Hematopoietic multipotent progenitor cell (in vitro differentiated cells): ENCODE results near the gene CASS4. TPM values are rescaled to one million over a fixed set of nuclear protein-coding genes. Genes with fewer than 3 reads are reported as not detected.
"Not testable (repeated sequence)": the region's sequence is repeated elsewhere in the genome, so short reads cannot be mapped to it uniquely, and the experiment has no call there.

Experiments
- DNase-seq, 3 donors: peaks; one replicate each; pipeline ENCODE4 v3.0.0-alpha.2; 2011 to 2015; ENCODE audit warnings: low read depth in 2 of 3, low spot score in 2 of 3
- total RNA-seq: library from RNA; depleted of rRNA; stranded (reverse); fragments of >200 nt; gene quantifications from one replicate; pipeline ENCODE4 v1.2.3, GENCODE V29; 2012

The CASS4 gene
- total RNA-seq = 4.0 TPM

GRCh38 chr20:56411759-56412472 lies at the start of gene CASS4:
Gene CASS4 (plus strand): TSS chr20:56412260. CDS start chr20:56412459, 199 bp downstream.
- peak in 2 of 3 donors; percentile 60 to 86 for DNase-seq

- peak in 2 of 3 donors; percentile 70 to 87 for DNase-seq
Measured at GRCh38 chr20:56362833-56363413, 49.1 kb upstream of the CASS4 start.

GRCh38 chr20:56363491-56363890 lies 48.6 kb upstream of the CASS4 start:
- DNase-seq = no peak

- DNase-seq = no peak
Measured at GRCh38 chr20:56368351-56369134, 43.5 kb upstream of the CASS4 start.

GRCh38 chr20:56369179-56369578 lies 42.9 kb upstream of the CASS4 start:
- DNase-seq = no peak

GRCh38 chr20:56371977-56372376 lies 40.1 kb upstream of the CASS4 start:
- DNase-seq = no peak

GRCh38 chr20:56372850-56373249 lies 39.2 kb upstream of the CASS4 start:
- no peak for DNase-seq

- DNase-seq = peak in 2 of 3 donors; percentile 66 to 90
Measured at GRCh38 chr20:56373942-56374341, 38.1 kb upstream of the CASS4 start.

GRCh38 chr20:56376331-56376730 lies 35.7 kb upstream of the CASS4 start:
- peak in 1 of 3 donors; percentile 43 for DNase-seq

GRCh38 chr20:56378386-56378785 lies 33.7 kb upstream of the CASS4 start:
- no peak for DNase-seq

- DNase-seq = no peak
Measured at GRCh38 chr20:56380375-56380774, 31.7 kb upstream of the CASS4 start.

- DNase-seq = no peak
Measured at GRCh38 chr20:56381501-56381900, 30.6 kb upstream of the CASS4 start.

GRCh38 chr20:56382696-56383095 lies 29.4 kb upstream of the CASS4 start:
- DNase-seq = no peak

- DNase-seq = no peak
Measured at GRCh38 chr20:56383334-56383733, 28.7 kb upstream of the CASS4 start.

GRCh38 chr20:56385130-56385529 lies 26.9 kb upstream of the CASS4 start:
- DNase-seq = no peak

- DNase-seq = no peak
Measured at GRCh38 chr20:56386219-56386618, 25.8 kb upstream of the CASS4 start.

GRCh38 chr20:56388882-56389281 lies 23.2 kb upstream of the CASS4 start:
- no peak for DNase-seq

- DNase-seq = no peak
Measured at GRCh38 chr20:56389807-56390206, 22.3 kb upstream of the CASS4 start.

- DNase-seq = not testable (repeated sequence)
Measured at GRCh38 chr20:56390396-56390795, 21.7 kb upstream of the CASS4 start.

- DNase-seq = no peak
Measured at GRCh38 chr20:56391037-56391436, 21.0 kb upstream of the CASS4 start.

GRCh38 chr20:56391596-56392131 lies 20.4 kb upstream of the CASS4 start:
- DNase-seq = no peak
